GM20000 (cell line): ENCODE measurements around the gene OSER1.

Experiments
- DNase-seq: peaks from one replicate; pipeline ENCODE4 v3.0.0; 2012; ENCODE audit warnings: low spot score
- CTCF ChIP-seq: IDR thresholded peaks from 2 replicates; pipeline ENCODE4 v1.5.1; 2012; ENCODE audit warnings: mild to moderate bottlenecking, control low read depth; ENCODE audit errors: extremely low read depth, missing control alignments

OSER1 gene

GRCh38 chr20:44208770-44209169 is 1.8 kb downstream of the OSER1 start:
- TF ChIP-seq CTCF = no peak
- DNase-seq = no peak

- no peak for DNase-seq
- no peak for TF ChIP-seq CTCF
Measured at GRCh38 chr20:44208165-44208564, 2.4 kb downstream of the OSER1 start.

GRCh38 chr20:44207126-44207723 is 3.3 kb downstream of the OSER1 start:
- DNase-seq = no peak

GRCh38 chr20:44206132-44206531 is 4.4 kb downstream of the OSER1 start:
- TF ChIP-seq CTCF = no peak
- DNase-seq = no peak

More at GRCh38 chr20:44207126-44207723, 3.3 kb downstream of the OSER1 start:
- TF ChIP-seq CTCF = no peak

GRCh38 chr20:44204832-44205215 is 5.7 kb downstream of the OSER1 start:
- DNase-seq = no peak
- TF ChIP-seq CTCF = no peak

GRCh38 chr20:44204156-44204831 is 6.3 kb downstream of the OSER1 start:
- no peak for TF ChIP-seq CTCF
- DNase-seq = no peak

GRCh38 chr20:44203161-44203560 is 7.4 kb downstream of the OSER1 start:
- TF ChIP-seq CTCF = no peak
- no peak for DNase-seq
